Sigmoid colon (tissue), 7 donors: Measurements from ENCODE around the gene OGN. TPM values are rescaled to one million over a fixed set of nuclear protein-coding genes. Genes with fewer than 3 reads are reported as not detected.

ENCODE experiments used
- DNase-seq: peaks from one replicate; pipeline ENCODE4 v3.0.0-alpha.2; 2019
- H3K27ac ChIP-seq, 4 donors: fragments of 200-600 bp; sonication (generic); one replicate each; pipeline ENCODE4 v1.5.1; 2016 to 2019; ENCODE audit warnings: mild to moderate bottlenecking in 1 of 4
- H3K27me3 ChIP-seq, 3 donors: fragments of 200-600 bp; sonication (generic); one replicate each; pipeline ENCODE4 v1.5.1; 2019; ENCODE audit warnings: mild to moderate bottlenecking in 1 of 3
- H3K36me3 ChIP-seq, 4 donors: fragments of 200-600 bp; sonication (generic); one replicate each; pipeline ENCODE4 v1.5.1; 2016 to 2019
- H3K4me1 ChIP-seq, 4 donors: fragments of 200-600 bp; sonication (generic); one replicate each; pipeline ENCODE4 v1.5.1; 2017 to 2019
- H3K4me3 ChIP-seq, 4 donors: fragments of 200-600 bp; sonication (generic); one replicate each; pipeline ENCODE4 v1.5.1; 2017 to 2019; ENCODE audit warnings: mild to moderate bottlenecking in 2 of 4, moderate library complexity in 1 of 4
- H3K9me3 ChIP-seq, 4 donors: fragments of 200-600 bp in 3 of 4; sonication (generic) in 3 of 4; one replicate each; pipeline versions ENCODE4 v1.5.1 to v1.6.1; 2013 to 2019
- EP300 ChIP-seq, 4 donors: sonication (generic); formaldehyde crosslinking; IDR thresholded peaks; one replicate each; pipeline ENCODE4 v1.6.1; 2017; ENCODE audit warnings: antibody characterized with exemption in 4 of 4
- POLR2A ChIP-seq, 2 donors: fragments of 450-650 bp; IDR thresholded peaks; one replicate each; pipeline ENCODE4 v1.6.1; 2016; ENCODE audit warnings: antibody characterized with exemption in 2 of 2, mild to moderate bottlenecking in 2 of 2, moderate library complexity in 2 of 2
- POLR2AphosphoS5 ChIP-seq, 4 donors: sonication (generic); formaldehyde crosslinking; IDR thresholded peaks; one replicate each; pipeline ENCODE4 v1.6.1; 2017; ENCODE audit warnings: antibody characterized with exemption in 4 of 4
- WGBS, 2 donors: extraction: QIAGEN DNeasy Blood & Tissue Kit; methylation state at CpG; one replicate each; pipeline ENCODE4 v1.1.7; 2013; 5-methylcytosine and 5-hydroxymethylcytosine counted together
- intact Hi-C: fragments of 100-400 bp; cut with DNase I; formaldehyde crosslinking; loops from one replicate; pipeline ENCODE4 v1.15.1; 2023
- polyA plus RNA-seq, 3 donors: library from polyadenylated mRNA; stranded (reverse); fragments of 200-250 nt; gene quantifications; one replicate each; pipeline ENCODE4 v1.2.3, GENCODE V29; 2013
- total RNA-seq, 4 donors: library from RNA; depleted of rRNA; stranded (reverse); fragments of >200 nt; gene quantifications; one replicate each; pipeline ENCODE4 v1.1.0, GENCODE V29; 2016
- TF ChIP-seq, protein P1 (sequence below), 4 experiments: fragments of 450-650 bp in 3 of 4; fragments of 200-600 bp in 1 of 4; IDR thresholded peaks; one replicate each; pipeline ENCODE4 v1.5.1; 2016 to 2019; ENCODE audit warnings: antibody characterized with exemption in 4 of 4, mild to moderate bottlenecking in 3 of 4, moderate library complexity in 2 of 4
- donor health status: healthy with polysubstance abuse.
- donor health status: Bipolar disorder and iron deficiency.
- donor health status: healthy.

Gene OGN
- total and polyA plus RNA-seq, 7 donors, result 1.6 to 93.3 (median 41.8) TPM

DNA sequence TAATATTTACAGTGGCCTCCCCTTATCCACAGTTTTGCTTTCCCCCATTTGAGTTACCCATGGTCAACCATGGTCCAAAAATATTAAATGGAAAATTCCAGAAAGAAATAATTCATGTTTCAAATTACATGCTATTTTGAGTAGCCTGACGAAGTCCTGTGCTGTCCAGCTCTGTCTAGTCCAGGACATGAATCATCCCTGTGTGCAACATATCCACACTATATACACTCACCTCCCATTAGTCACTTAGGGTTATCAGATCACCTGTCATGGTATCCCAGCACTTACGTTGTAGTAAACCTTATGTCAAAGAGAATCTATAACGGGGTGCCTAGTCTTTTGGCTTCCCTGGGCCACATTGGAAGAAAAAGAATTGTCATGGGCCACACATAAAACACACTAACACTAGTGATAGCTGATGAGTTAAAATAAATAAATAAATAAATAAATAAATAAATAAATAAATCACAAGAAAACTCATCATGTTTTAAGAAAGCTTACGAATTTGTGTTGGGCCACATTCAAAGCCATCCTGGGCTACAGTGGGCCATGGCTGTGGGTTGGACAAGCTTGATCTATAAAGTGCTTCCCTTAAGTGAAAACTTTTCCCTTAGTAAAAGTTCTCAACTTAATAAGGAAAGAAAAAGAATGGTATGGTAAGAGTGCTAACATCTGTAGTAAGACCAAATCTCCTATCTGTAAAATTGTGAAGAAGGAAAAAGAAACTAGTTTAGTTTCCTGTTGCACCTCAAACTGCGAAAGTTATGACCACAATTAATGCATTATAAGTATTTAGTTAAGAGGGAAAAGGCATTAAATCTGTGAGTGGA is 35.8 kb upstream of the OGN start:
- no peak overlapping the region for H3K4me3 ChIP-seq
- TF ChIP-seq POLR2AphosphoS5 (IDR thresholded peaks at IDR 0.05), result no peak
- TF ChIP-seq, protein P1, sequence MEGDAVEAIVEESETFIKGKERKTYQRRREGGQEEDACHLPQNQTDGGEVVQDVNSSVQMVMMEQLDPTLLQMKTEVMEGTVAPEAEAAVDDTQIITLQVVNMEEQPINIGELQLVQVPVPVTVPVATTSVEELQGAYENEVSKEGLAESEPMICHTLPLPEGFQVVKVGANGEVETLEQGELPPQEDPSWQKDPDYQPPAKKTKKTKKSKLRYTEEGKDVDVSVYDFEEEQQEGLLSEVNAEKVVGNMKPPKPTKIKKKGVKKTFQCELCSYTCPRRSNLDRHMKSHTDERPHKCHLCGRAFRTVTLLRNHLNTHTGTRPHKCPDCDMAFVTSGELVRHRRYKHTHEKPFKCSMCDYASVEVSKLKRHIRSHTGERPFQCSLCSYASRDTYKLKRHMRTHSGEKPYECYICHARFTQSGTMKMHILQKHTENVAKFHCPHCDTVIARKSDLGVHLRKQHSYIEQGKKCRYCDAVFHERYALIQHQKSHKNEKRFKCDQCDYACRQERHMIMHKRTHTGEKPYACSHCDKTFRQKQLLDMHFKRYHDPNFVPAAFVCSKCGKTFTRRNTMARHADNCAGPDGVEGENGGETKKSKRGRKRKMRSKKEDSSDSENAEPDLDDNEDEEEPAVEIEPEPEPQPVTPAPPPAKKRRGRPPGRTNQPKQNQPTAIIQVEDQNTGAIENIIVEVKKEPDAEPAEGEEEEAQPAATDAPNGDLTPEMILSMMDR (IDR thresholded peaks at IDR 0.05), result no peak
- TF ChIP-seq EP300 (IDR thresholded peaks at IDR 0.05), result no peak
- no peak for TF ChIP-seq POLR2A (IDR thresholded peaks at IDR 0.05)
- DNase-seq, result no peak
- no peaks in the 10 kb centered on the region for H3K9me3 ChIP-seq
- H3K4me1 ChIP-seq, result peaks cover 0 to 6% (median 2%) of the 10 kb centered on the region in 4 donors
- H3K27ac ChIP-seq, result no peak overlapping the region
- H3K36me3 ChIP-seq, result no peaks in the 10 kb centered on the region
- no peaks in the 10 kb centered on the region for H3K27me3 ChIP-seq
- intact Hi-C loops, result loop anchor here (1.0 to 10.0 kb wide), 3 partner anchors 98 to 295 kb away; no protein-coding TSS in a partner anchor
- 88 to 89% methylated on average over 5 of the region's 5 CpGs for WGBS, 2 donors

DNA sequence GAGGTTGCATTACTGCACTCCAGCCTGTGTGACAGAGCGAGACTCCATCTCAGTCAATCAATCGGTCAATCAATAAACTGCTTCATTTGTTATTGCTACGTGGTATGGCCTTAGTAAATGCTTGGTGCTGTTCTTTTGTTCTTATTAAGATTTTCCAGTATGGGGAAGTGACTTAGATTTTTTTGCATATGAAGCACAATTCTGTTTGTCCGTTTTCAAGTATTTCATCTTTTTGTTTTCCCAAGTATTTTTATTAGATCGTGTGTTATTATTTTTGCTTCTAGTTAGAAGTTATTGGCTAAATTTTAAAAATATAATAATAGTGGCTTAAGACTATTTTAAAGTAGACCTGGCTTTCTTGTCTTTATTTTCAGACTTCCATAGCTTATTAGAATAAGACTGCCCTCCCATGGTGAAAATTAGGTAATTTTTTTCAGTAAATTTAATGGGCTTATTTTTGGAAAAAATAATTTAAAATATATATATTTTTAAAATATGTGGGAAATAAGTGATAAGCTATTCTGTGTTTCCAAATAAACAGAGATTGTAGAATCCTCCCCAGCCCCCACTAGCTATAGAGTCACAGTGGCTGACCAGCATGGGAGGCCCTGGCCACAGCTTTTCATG is 34.6 kb upstream of the OGN start:
- H3K27ac ChIP-seq, result no peak overlapping the region
- 86 to 89% methylated on average over 5 of the region's 5 CpGs for WGBS, 2 donors
- peaks cover 0 to 6% (median 2%) of the 10 kb centered on the region in 4 donors for H3K4me1 ChIP-seq
- H3K27me3 ChIP-seq, result no peaks in the 10 kb centered on the region
- no peak overlapping the region for H3K4me3 ChIP-seq
- H3K36me3 ChIP-seq, result no peaks in the 10 kb centered on the region
- no peak for TF ChIP-seq POLR2A (IDR thresholded peaks at IDR 0.05)
- TF ChIP-seq, protein P1 (IDR thresholded peaks at IDR 0.05), result peak; percentile 7 to 48 (median 22)
- intact Hi-C loops, result loop anchor here (1.0 to 10.0 kb wide), 2 partner anchors 97 to 294 kb away; no protein-coding TSS in a partner anchor
- DNase-seq, result no peak
- no peaks in the 10 kb centered on the region for H3K9me3 ChIP-seq

- H3K27me3 ChIP-seq, result no peaks in the 10 kb centered on the region
- no peaks in the 10 kb centered on the region for H3K9me3 ChIP-seq
- no peak for DNase-seq
- no peak overlapping the region for H3K27ac ChIP-seq
- peaks cover 0 to 6% (median 2%) of the 10 kb centered on the region in 4 donors for H3K4me1 ChIP-seq
- H3K36me3 ChIP-seq, result no peaks in the 10 kb centered on the region
- WGBS, 2 donors, result 81 to 88% methylated on average over 1 of the region's 1 CpG
- intact Hi-C loops, result loop anchor here (10.0 kb wide), 1 partner anchor 290 kb away; no protein-coding TSS in a partner anchor
- no peak overlapping the region for H3K4me3 ChIP-seq
- TF ChIP-seq, protein P1 (IDR thresholded peaks at IDR 0.05), result no peak
- TF ChIP-seq POLR2A (IDR thresholded peaks at IDR 0.05), result no peak
- TF ChIP-seq EP300 (IDR thresholded peaks at IDR 0.05), result no peak
- no peak for TF ChIP-seq POLR2AphosphoS5 (IDR thresholded peaks at IDR 0.05)
Measured at GRCh38 chr9:92435263-92435662, 30.9 kb upstream of the OGN start.

DNA sequence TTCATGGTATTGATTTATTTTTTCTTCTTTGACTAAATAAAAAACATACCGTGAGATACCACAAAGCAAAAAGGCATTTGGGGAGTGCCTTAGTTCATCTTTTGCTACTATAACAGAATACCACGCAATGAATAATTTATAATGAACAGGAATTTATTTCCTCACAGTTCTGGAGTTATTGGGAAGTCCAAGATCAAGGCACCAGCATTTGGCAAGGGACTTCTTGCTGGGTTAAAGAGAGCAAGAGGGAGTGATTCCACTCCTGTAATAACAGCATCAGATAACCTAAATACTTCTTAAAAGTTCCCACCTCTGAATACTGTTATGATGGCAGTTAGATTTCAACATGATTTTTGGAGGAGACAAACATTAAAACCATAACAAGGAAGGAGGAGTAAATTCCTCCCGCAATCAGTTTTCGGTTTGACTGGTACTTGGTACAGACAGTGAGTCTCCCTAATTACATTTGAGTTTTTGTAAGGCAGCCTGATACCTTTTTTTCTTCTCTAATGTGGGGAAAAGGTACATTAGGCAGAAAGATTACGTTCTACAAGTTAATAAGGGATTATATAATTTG is 28.7 kb upstream of the OGN start:
- Histone ChIP-seq H3K36me3 (no peaks in the 10 kb centered on the region), H3K27ac (peak overlapping the region in 1 of 4 donors; percentile 21), H3K4me1 (no peaks in the 10 kb centered on the region), H3K27me3 (no peaks in the 10 kb centered on the region), H3K9me3 (no peaks in the 10 kb centered on the region), H3K4me3 (no peak overlapping the region)
- DNase-seq, result no peak
- intact Hi-C loops, result loop anchor here (10.0 kb wide), 1 partner anchor 288 kb away; no protein-coding TSS in a partner anchor
- TF ChIP-seq, protein P1 (IDR thresholded peaks at IDR 0.05), result no peak
- TF ChIP-seq EP300 (IDR thresholded peaks at IDR 0.05), result no peak
- no peak for TF ChIP-seq POLR2AphosphoS5 (IDR thresholded peaks at IDR 0.05)
- no peak for TF ChIP-seq POLR2A (IDR thresholded peaks at IDR 0.05)
- 92 to 96% methylated on average over 5 of the region's 5 CpGs for WGBS, 2 donors
